SH-SY5Y (cell line): ENCODE data around the gene GREB1.

Source experiments
- GATA2 ChIP-seq: IDR thresholded peaks from 2 replicates; pipeline ENCODE4 v1.6.1; 2011; ENCODE audit warnings: mild to moderate bottlenecking, low read depth, low read length
- GATA3 ChIP-seq: IDR thresholded peaks from 2 replicates; pipeline ENCODE4 v1.6.1; 2011; ENCODE audit warnings: low read depth, mild to moderate bottlenecking, low read length, moderate library complexity

The GREB1 gene

GRCh38 chr2:11540996-11541692 is 7.3 kb downstream of the GREB1 start:
- no peak for TF ChIP-seq GATA2
- TF ChIP-seq GATA3 = no peak

GRCh38 chr2:11541693-11542274 is 7.9 kb downstream of the GREB1 start:
- TF ChIP-seq GATA3 = no peak
- TF ChIP-seq GATA2 = no peak

GRCh38 chr2:11542275-11542819 is 8.5 kb downstream of the GREB1 start:
- TF ChIP-seq GATA2 = no peak
- TF ChIP-seq GATA3 = no peak

- no peak for TF ChIP-seq GATA2
- no peak for TF ChIP-seq GATA3
Measured at GRCh38 chr2:11543337-11544216, 9.7 kb downstream of the GREB1 start.

- TF ChIP-seq GATA3 = no peak
- TF ChIP-seq GATA2 = no peak
Measured at GRCh38 chr2:11546072-11546471, 12.2 kb downstream of the GREB1 start.

- no peak for TF ChIP-seq GATA2
- no peak for TF ChIP-seq GATA3
Measured at GRCh38 chr2:11547912-11548497, 14.2 kb downstream of the GREB1 start.

- TF ChIP-seq GATA3 = no peak
Measured at GRCh38 chr2:11550302-11550701, 16.5 kb downstream of the GREB1 start.

- TF ChIP-seq GATA2 (no peak), GATA3 (no peak)
Measured at GRCh38 chr2:11550901-11551568, 17.2 kb downstream of the GREB1 start.

GRCh38 chr2:11551569-11552259 is 17.9 kb downstream of the GREB1 start:
- TF ChIP-seq GATA2 (no peak), GATA3 (no peak)

GRCh38 chr2:11552260-11552638 is 18.4 kb downstream of the GREB1 start:
- TF ChIP-seq GATA2 (no peak), GATA3 (no peak)

- TF ChIP-seq GATA2 (no peak), GATA3 (no peak)
Measured at GRCh38 chr2:11553661-11554398, 20.0 kb downstream of the GREB1 start.

GRCh38 chr2:11554399-11554716 is 20.5 kb downstream of the GREB1 start:
- TF ChIP-seq GATA2 (no peak), GATA3 (no peak)

- TF ChIP-seq GATA3 = no peak
- TF ChIP-seq GATA2 = no peak
Measured at GRCh38 chr2:11556101-11556806, 22.4 kb downstream of the GREB1 start.
